ENCODE results near the gene GNB5. TPM values are rescaled to one million over a fixed set of nuclear protein-coding genes. Genes with fewer than 3 reads are reported as not detected.
A peak's percentile ranks its signal among the peaks of the same experiment; 100 is the strongest.
"Not testable (repeated sequence)": the region's sequence is repeated elsewhere in the genome, so short reads cannot be mapped to it uniquely, and the experiment has no call there.

The GNB5 gene
- total and polyA plus RNA-seq, 2 donors: 16.1 to 20.5 TPM

- H3K4me1 ChIP-seq (ENCODE audit: control insufficient read depth in 2 of 2, insufficient read depth in 2 of 2, low read length in 2 of 2): peaks cover 7 to 18% of the 10 kb centered on the region in 2 donors
- no peaks in the 10 kb centered on the region for H3K9me3 ChIP-seq (ENCODE audit: control insufficient read depth in 2 of 2, insufficient read depth in 1 of 2, low read length in 1 of 2)
- no peak for DNase-seq (ENCODE audit: low read depth in 6 of 9, low spot score in 9 of 9)
- H3K27ac ChIP-seq (ENCODE audit: low read depth in 1 of 2, low read length in 1 of 2): peak overlapping the region; percentile 4 to 91
- H3K36me3 ChIP-seq (ENCODE audit: control insufficient read depth in 2 of 2, insufficient read depth in 2 of 2, low read length in 1 of 2): peaks cover 0 to 6% of the 10 kb centered on the region in 2 donors
- H3K27me3 ChIP-seq (ENCODE audit: control insufficient read depth in 2 of 2, insufficient read depth in 1 of 2, low read length in 1 of 2): no peaks in the 10 kb centered on the region
- 91% methylated on average over 10 of the region's 10 CpGs for WGBS
- H3K4me3 ChIP-seq (ENCODE audit: low read length in 2 of 2): no peak overlapping the region
Measured at GRCh38 chr15:52180851-52181450, 10.2 kb downstream of the GNB5 start.

GRCh38 chr15:52180196-52180835 lies 10.9 kb downstream of the GNB5 start:
- Histone ChIP-seq H3K36me3 (ENCODE audit: control insufficient read depth in 2 of 2, insufficient read depth in 2 of 2, low read length in 1 of 2) (peaks cover 0 to 6% of the 10 kb centered on the region in 2 donors), H3K4me3 (ENCODE audit: low read length in 2 of 2) (peak overlapping the region; percentile 66 to 74), H3K9me3 (ENCODE audit: control insufficient read depth in 2 of 2, insufficient read depth in 1 of 2, low read length in 1 of 2) (no peaks in the 10 kb centered on the region), H3K27me3 (ENCODE audit: control insufficient read depth in 2 of 2, insufficient read depth in 1 of 2, low read length in 1 of 2) (no peaks in the 10 kb centered on the region), H3K4me1 (ENCODE audit: control insufficient read depth in 2 of 2, insufficient read depth in 2 of 2, low read length in 2 of 2) (peaks cover 7 to 18% of the 10 kb centered on the region in 2 donors), H3K27ac (ENCODE audit: low read depth in 1 of 2, low read length in 1 of 2) (peak overlapping the region; percentile 91 to 97)
- WGBS: 9% methylated on average over 31 of the region's 31 CpGs
- peak in 4 of 9 donors; percentile 17 to 79 (median 44) for DNase-seq (ENCODE audit: low read depth in 6 of 9, low spot score in 9 of 9)

- Histone ChIP-seq H3K9me3 (ENCODE audit: control insufficient read depth in 2 of 2, insufficient read depth in 1 of 2, low read length in 1 of 2) (no peaks in the 10 kb centered on the region), H3K27ac (ENCODE audit: low read depth in 1 of 2, low read length in 1 of 2) (peak overlapping the region; percentile 91 to 97), H3K36me3 (ENCODE audit: control insufficient read depth in 2 of 2, insufficient read depth in 2 of 2, low read length in 1 of 2) (peaks cover 0 to 6% of the 10 kb centered on the region in 2 donors), H3K4me3 (ENCODE audit: low read length in 2 of 2) (peak overlapping the region; percentile 66 to 74), H3K27me3 (ENCODE audit: control insufficient read depth in 2 of 2, insufficient read depth in 1 of 2, low read length in 1 of 2) (no peaks in the 10 kb centered on the region), H3K4me1 (ENCODE audit: control insufficient read depth in 2 of 2, insufficient read depth in 2 of 2, low read length in 2 of 2) (peaks cover 7 to 18% of the 10 kb centered on the region in 2 donors)
- under 1% methylated on average over 105 of the region's 105 CpGs for WGBS
- peak in 8 of 9 donors; percentile 59 to 93 (median 80) for DNase-seq (ENCODE audit: low read depth in 6 of 9, low spot score in 9 of 9)
Measured at GRCh38 chr15:52179278-52180195, 11.7 kb downstream of the GNB5 start.

GRCh38 chr15:52178765-52179164 lies 12.4 kb downstream of the GNB5 start:
- H3K27ac ChIP-seq (ENCODE audit: low read depth in 1 of 2, low read length in 1 of 2): peak overlapping the region; percentile 77 to 81
- peaks cover 0 to 6% of the 10 kb centered on the region in 2 donors for H3K36me3 ChIP-seq (ENCODE audit: control insufficient read depth in 2 of 2, insufficient read depth in 2 of 2, low read length in 1 of 2)
- H3K4me1 ChIP-seq (ENCODE audit: control insufficient read depth in 2 of 2, insufficient read depth in 2 of 2, low read length in 2 of 2): peaks cover 7 to 18% of the 10 kb centered on the region in 2 donors
- H3K9me3 ChIP-seq (ENCODE audit: control insufficient read depth in 2 of 2, insufficient read depth in 1 of 2, low read length in 1 of 2): no peaks in the 10 kb centered on the region
- WGBS: 36% methylated on average over 10 of the region's 10 CpGs
- H3K27me3 ChIP-seq (ENCODE audit: control insufficient read depth in 2 of 2, insufficient read depth in 1 of 2, low read length in 1 of 2): no peaks in the 10 kb centered on the region
- DNase-seq (ENCODE audit: low read depth in 6 of 9, low spot score in 9 of 9): no peak
- H3K4me3 ChIP-seq (ENCODE audit: low read length in 2 of 2): peak overlapping the region; percentile 59 to 74

GRCh38 chr15:52172869-52173268 lies 18.3 kb downstream of the GNB5 start:
- Histone ChIP-seq H3K9me3 (ENCODE audit: control insufficient read depth in 2 of 2, insufficient read depth in 1 of 2, low read length in 1 of 2) (no peaks in the 10 kb centered on the region), H3K4me3 (ENCODE audit: low read length in 2 of 2) (no peak overlapping the region), H3K27ac (ENCODE audit: low read depth in 1 of 2, low read length in 1 of 2) (no peak overlapping the region), H3K4me1 (ENCODE audit: control insufficient read depth in 2 of 2, insufficient read depth in 2 of 2, low read length in 2 of 2) (peaks cover 0 to 3% of the 10 kb centered on the region in 2 donors), H3K36me3 (ENCODE audit: control insufficient read depth in 2 of 2, insufficient read depth in 2 of 2, low read length in 1 of 2) (peaks cover 0 to 6% of the 10 kb centered on the region in 2 donors), H3K27me3 (ENCODE audit: control insufficient read depth in 2 of 2, insufficient read depth in 1 of 2, low read length in 1 of 2) (no peaks in the 10 kb centered on the region)
- no peak for DNase-seq (ENCODE audit: low read depth in 6 of 9, low spot score in 9 of 9)
- 98% methylated on average over 2 of the region's 2 CpGs for WGBS

- 30% methylated on average over 1 of the region's 1 CpG for WGBS
- no peaks in the 10 kb centered on the region for H3K27me3 ChIP-seq (ENCODE audit: control insufficient read depth in 2 of 2, insufficient read depth in 1 of 2, low read length in 1 of 2)
- H3K9me3 ChIP-seq (ENCODE audit: control insufficient read depth in 2 of 2, insufficient read depth in 1 of 2, low read length in 1 of 2): no peaks in the 10 kb centered on the region
- peaks cover 0 to 6% of the 10 kb centered on the region in 2 donors for H3K36me3 ChIP-seq (ENCODE audit: control insufficient read depth in 2 of 2, insufficient read depth in 2 of 2, low read length in 1 of 2)
- no peak overlapping the region for H3K27ac ChIP-seq (ENCODE audit: low read depth in 1 of 2, low read length in 1 of 2)
- DNase-seq (ENCODE audit: low read depth in 6 of 9, low spot score in 9 of 9): no peak
- peaks cover 0 to 3% of the 10 kb centered on the region in 2 donors for H3K4me1 ChIP-seq (ENCODE audit: control insufficient read depth in 2 of 2, insufficient read depth in 2 of 2, low read length in 2 of 2)
- H3K4me3 ChIP-seq (ENCODE audit: low read length in 2 of 2): no peak overlapping the region
Measured at GRCh38 chr15:52171807-52172206, 19.4 kb downstream of the GNB5 start.

GRCh38 chr15:52171386-52171785 lies 19.8 kb downstream of the GNB5 start:
- Histone ChIP-seq H3K4me3 (ENCODE audit: low read length in 2 of 2) (no peak overlapping the region), H3K27me3 (ENCODE audit: control insufficient read depth in 2 of 2, insufficient read depth in 1 of 2, low read length in 1 of 2) (no peaks in the 10 kb centered on the region), H3K4me1 (ENCODE audit: control insufficient read depth in 2 of 2, insufficient read depth in 2 of 2, low read length in 2 of 2) (peaks cover 0 to 3% of the 10 kb centered on the region in 2 donors), H3K36me3 (ENCODE audit: control insufficient read depth in 2 of 2, insufficient read depth in 2 of 2, low read length in 1 of 2) (peaks cover 0 to 4% of the 10 kb centered on the region in 2 donors), H3K27ac (ENCODE audit: low read depth in 1 of 2, low read length in 1 of 2) (peak overlapping the region in 1 of 2 donors; percentile 15), H3K9me3 (ENCODE audit: control insufficient read depth in 2 of 2, insufficient read depth in 1 of 2, low read length in 1 of 2) (no peaks in the 10 kb centered on the region)
- DNase-seq (ENCODE audit: low read depth in 6 of 9, low spot score in 9 of 9): peak in 4 of 9 donors; percentile 18 to 60 (median 28)
- WGBS: 6% methylated on average over 4 of the region's 4 CpGs

- H3K4me1 ChIP-seq (ENCODE audit: control insufficient read depth in 2 of 2, insufficient read depth in 2 of 2, low read length in 2 of 2); H3K9me3 ChIP-seq (ENCODE audit: control insufficient read depth in 2 of 2, insufficient read depth in 1 of 2, low read length in 1 of 2); DNase-seq (ENCODE audit: low read depth in 6 of 9, low spot score in 9 of 9); H3K27ac ChIP-seq (ENCODE audit: low read depth in 1 of 2, low read length in 1 of 2); H3K36me3 ChIP-seq (ENCODE audit: control insufficient read depth in 2 of 2, insufficient read depth in 2 of 2, low read length in 1 of 2); H3K4me3 ChIP-seq (ENCODE audit: low read length in 2 of 2); H3K27me3 ChIP-seq (ENCODE audit: control insufficient read depth in 2 of 2, insufficient read depth in 1 of 2, low read length in 1 of 2): not testable (repeated sequence)
- WGBS: 98% methylated on average over 3 of the region's 3 CpGs
Measured at GRCh38 chr15:52170199-52170598, 21.0 kb downstream of the GNB5 start.

Measured in thymus (tissue), 11 donors.